CD4-positive, CD25-positive, alpha-beta regulatory T cell (primary cell): ENCODE results near the gene DOCK7. TPM values are rescaled to one million over a fixed set of nuclear protein-coding genes. Genes with fewer than 3 reads are reported as not detected.

Experiments used
- ATAC-seq, 2 donors: fragments of 150-1000 bp; cut with Tn5 transposase; one replicate each; pipeline ENCODE4 v1.10.0; 2021; ENCODE audit warnings: low read depth in 2 of 2, moderate number of reproducible peaks in 2 of 2, moderate library complexity in 1 of 2
- DNase-seq, 3 donors: peaks; one replicate each; pipeline versions ENCODE4 v3.0.0 to v3.0.0-alpha.2; 2012 to 2022; ENCODE audit warnings: mixed read lengths in 1 of 3
- H3K27ac ChIP-seq: one replicate; pipeline ENCODE4 v1.7.0; 2013; ENCODE audit warnings: mild to moderate bottlenecking, low read length; ENCODE audit not compliant: insufficient read depth, poor library complexity, severe bottlenecking
- H3K27me3 ChIP-seq: one replicate; pipeline ENCODE4 v1.7.0; 2013; ENCODE audit warnings: low read length; ENCODE audit not compliant: control insufficient read depth, insufficient read depth
- H3K36me3 ChIP-seq: one replicate; pipeline ENCODE4 v1.7.0; 2013; ENCODE audit warnings: mild to moderate bottlenecking, low read length, moderate library complexity; ENCODE audit not compliant: control insufficient read depth, insufficient read depth
- H3K4me1 ChIP-seq: 2 replicates; pipeline ENCODE4 v1.7.0; 2013; ENCODE audit warnings: mild to moderate bottlenecking, low read length; ENCODE audit not compliant: insufficient read depth, control insufficient read depth, poor library complexity, severe bottlenecking
- H3K4me3 ChIP-seq: one replicate; pipeline ENCODE4 v1.7.0; 2013; ENCODE audit warnings: low read depth, mild to moderate bottlenecking, low read length, moderate library complexity
- H3K9me3 ChIP-seq, 2 experiments: 1 replicate in 1 of 2; 2 replicates in 1 of 2; pipeline ENCODE4 v1.7.0; 2013; ENCODE audit warnings: low read length in 2 of 2, mild to moderate bottlenecking in 1 of 2, moderate library complexity in 1 of 2; ENCODE audit not compliant: control insufficient read depth in 2 of 2
- H3K27ac Mint-ChIP-seq, 3 donors: one replicate each; pipeline ENCODE4 v1.8.0; 2020 to 2022; ENCODE audit warnings: mild to moderate bottlenecking in 3 of 3, mixed read lengths in 3 of 3, moderate library complexity in 2 of 3
- H3K27me3 Mint-ChIP-seq: one replicate; pipeline ENCODE4 v1.8.0; 2022; ENCODE audit warnings: mild to moderate bottlenecking, mixed read lengths
- H3K36me3 Mint-ChIP-seq: one replicate; pipeline ENCODE4 v1.8.0; 2020; ENCODE audit warnings: mixed read lengths
- H3K4me1 Mint-ChIP-seq, 4 donors: one replicate each; pipeline ENCODE4 v1.8.0; 2020 to 2022; ENCODE audit warnings: mixed read lengths in 4 of 4, mild to moderate bottlenecking in 1 of 4
- H3K4me3 Mint-ChIP-seq, 4 donors: one replicate each; pipeline ENCODE4 v1.8.0; 2020 to 2022; ENCODE audit warnings: mild to moderate bottlenecking in 4 of 4, mixed read lengths in 4 of 4, moderate library complexity in 3 of 4
- H3K9me3 Mint-ChIP-seq, 7 donors: one replicate each; pipeline ENCODE4 v1.8.0; 2020 to 2022; ENCODE audit warnings: mixed read lengths in 7 of 7, mild to moderate bottlenecking in 3 of 7, moderate library complexity in 2 of 7
- polyA plus RNA-seq, 4 donors: library from polyadenylated mRNA; unstranded; fragments of 300-500 nt; fragmentation: Illumina TruSeq; gene quantifications; one replicate each; pipeline ENCODE4 v1.2.3, GENCODE V29; 2021
- total RNA-seq: library from RNA; stranded (reverse); gene quantifications from one replicate; pipeline ENCODE4 v1.2.3, GENCODE V29; 2022

The DOCK7 gene
- total RNA-seq (5.8 TPM), polyA plus RNA-seq (1 to 10 TPM; 1.8 to 2.8 (median 2.5) TPM)

GRCh38 chr1:62687903-62688686 is at the start of gene DOCK7:
DOCK7 (minus strand) TSS chr1:62688386; CDS start chr1:62688264, 122 bp downstream.
- Histone ChIP-seq H3K9me3 (no peaks in the 10 kb centered on the region), H3K4me3 (peak within 1 kb of the TSS; percentile 86), H3K36me3 (no peaks in the 10 kb centered on the region), H3K27ac (no peak within 1 kb of the TSS), H3K27me3 (peaks cover 5% of the 10 kb centered on the region), H3K4me1 (peaks cover 6% of the 10 kb centered on the region)
- Mint-ChIP-seq H3K4me1 (peaks cover 0 to 29% (median 22%) of the 10 kb centered on the region in 4 donors), H3K4me3 (peak within 1 kb of the TSS; percentile 96 to 98 (median 96)), H3K27ac (peak within 1 kb of the TSS; percentile 91 to 98 (median 93)), H3K36me3 (no peaks in the 10 kb centered on the region), H3K27me3 (peaks cover 19% of the 10 kb centered on the region), H3K9me3 (no peaks in the 10 kb centered on the region)
- ATAC-seq (peak; percentile 66 to 74), DNase-seq (peak; percentile 21 to 68 (median 56))

GRCh38 chr1:62735491-62736171 is 47.4 kb upstream of the DOCK7 start:
- Histone ChIP-seq H3K27me3 (no peaks in the 10 kb centered on the region), H3K36me3 (no peaks in the 10 kb centered on the region), H3K4me3 (no peak overlapping the region), H3K9me3 (no peaks in the 10 kb centered on the region), H3K4me1 (no peaks in the 10 kb centered on the region), H3K27ac (no peak overlapping the region)
- Mint-ChIP-seq H3K36me3 (no peaks in the 10 kb centered on the region), H3K4me3 (no peak overlapping the region), H3K27me3 (peaks cover 5% of the 10 kb centered on the region), H3K4me1 (no peaks in the 10 kb centered on the region), H3K27ac (peak overlapping the region in 1 of 3 donors; percentile 2), H3K9me3 (no peaks in the 10 kb centered on the region)
- ATAC-seq (no peak), DNase-seq (no peak)

GRCh38 chr1:62732331-62732730 is 44.1 kb upstream of the DOCK7 start:
- no peak overlapping the region for H3K4me3 ChIP-seq
- no peak overlapping the region for H3K27ac Mint-ChIP-seq
- H3K27me3 ChIP-seq: no peaks in the 10 kb centered on the region
- H3K27me3 Mint-ChIP-seq: peaks cover 5% of the 10 kb centered on the region
- H3K27ac ChIP-seq: no peak overlapping the region
- no peak overlapping the region for H3K4me3 Mint-ChIP-seq
- H3K9me3 Mint-ChIP-seq: peaks cover 0 to 1% (median 0%) of the 10 kb centered on the region in 7 donors
- DNase-seq (no peak), ATAC-seq (no peak)
- no peaks in the 10 kb centered on the region for H3K36me3 ChIP-seq
- no peaks in the 10 kb centered on the region for H3K9me3 ChIP-seq
- H3K4me1 Mint-ChIP-seq: no peaks in the 10 kb centered on the region
- no peaks in the 10 kb centered on the region for H3K4me1 ChIP-seq
- no peaks in the 10 kb centered on the region for H3K36me3 Mint-ChIP-seq

GRCh38 chr1:62728963-62729362 is 40.8 kb upstream of the DOCK7 start:
- Mint-ChIP-seq H3K36me3 (no peaks in the 10 kb centered on the region), H3K4me3 (no peak overlapping the region), H3K27ac (no peak overlapping the region), H3K4me1 (peaks cover 0 to 3% (median 0%) of the 10 kb centered on the region in 4 donors), H3K27me3 (peaks cover 2% of the 10 kb centered on the region), H3K9me3 (peaks cover 0 to 1% (median 0%) of the 10 kb centered on the region in 7 donors)
- Histone ChIP-seq H3K4me1 (no peaks in the 10 kb centered on the region), H3K36me3 (no peaks in the 10 kb centered on the region), H3K9me3 (no peaks in the 10 kb centered on the region), H3K27ac (no peak overlapping the region), H3K27me3 (no peaks in the 10 kb centered on the region), H3K4me3 (no peak overlapping the region)
- DNase-seq (no peak), ATAC-seq (no peak)

- ATAC-seq (no peak), DNase-seq (no peak)
- Mint-ChIP-seq H3K36me3 (no peaks in the 10 kb centered on the region), H3K4me3 (no peak overlapping the region), H3K9me3 (peaks cover 0 to 1% (median 0%) of the 10 kb centered on the region in 7 donors), H3K27me3 (no peaks in the 10 kb centered on the region), H3K27ac (peak overlapping the region in 2 of 3 donors; percentile 5 to 64), H3K4me1 (peaks cover 0 to 3% (median 0%) of the 10 kb centered on the region in 4 donors)
- Histone ChIP-seq H3K9me3 (no peaks in the 10 kb centered on the region), H3K4me1 (no peaks in the 10 kb centered on the region), H3K27me3 (no peaks in the 10 kb centered on the region), H3K4me3 (no peak overlapping the region), H3K36me3 (no peaks in the 10 kb centered on the region), H3K27ac (no peak overlapping the region)
Observed at GRCh38 chr1:62727656-62728407, 39.6 kb upstream of the DOCK7 start.

GRCh38 chr1:62726011-62726442 is 37.8 kb upstream of the DOCK7 start:
- H3K27me3 Mint-ChIP-seq: peaks cover 3% of the 10 kb centered on the region
- no peaks in the 10 kb centered on the region for H3K4me1 ChIP-seq
- H3K27me3 ChIP-seq: no peaks in the 10 kb centered on the region
- H3K9me3 Mint-ChIP-seq: peaks cover 0 to 1% (median 0%) of the 10 kb centered on the region in 7 donors
- H3K4me3 Mint-ChIP-seq: no peak overlapping the region
- no peaks in the 10 kb centered on the region for H3K9me3 ChIP-seq
- DNase-seq (no peak), ATAC-seq (no peak)
- no peak overlapping the region for H3K4me3 ChIP-seq
- no peaks in the 10 kb centered on the region for H3K36me3 ChIP-seq
- no peak overlapping the region for H3K27ac ChIP-seq
- no peaks in the 10 kb centered on the region for H3K36me3 Mint-ChIP-seq
- peaks cover 0 to 4% (median 2%) of the 10 kb centered on the region in 4 donors for H3K4me1 Mint-ChIP-seq
- H3K27ac Mint-ChIP-seq: no peak overlapping the region

GRCh38 chr1:62725255-62725654 is 37.1 kb upstream of the DOCK7 start:
- Histone ChIP-seq H3K4me1 (no peaks in the 10 kb centered on the region), H3K27me3 (no peaks in the 10 kb centered on the region), H3K36me3 (no peaks in the 10 kb centered on the region), H3K9me3 (no peaks in the 10 kb centered on the region), H3K4me3 (no peak overlapping the region), H3K27ac (no peak overlapping the region)
- H3K27me3 Mint-ChIP-seq: peaks cover 5% of the 10 kb centered on the region
- H3K4me3 Mint-ChIP-seq: no peak overlapping the region
- peaks cover 0 to 1% (median 0%) of the 10 kb centered on the region in 7 donors for H3K9me3 Mint-ChIP-seq
- DNase-seq (no peak), ATAC-seq (no peak)
- H3K4me1 Mint-ChIP-seq: peaks cover 0 to 4% (median 2%) of the 10 kb centered on the region in 4 donors
- no peaks in the 10 kb centered on the region for H3K36me3 Mint-ChIP-seq
- H3K27ac Mint-ChIP-seq: no peak overlapping the region
